Sciatic nerve (tissue), 2 donors: Measurements from ENCODE around the gene MCM5. TPM values are rescaled to one million over a fixed set of nuclear protein-coding genes. Genes with fewer than 3 reads are reported as not detected.
A peak's percentile ranks its signal among the peaks of the same experiment; 100 is the strongest.

Experiments
- ATAC-seq: fragments of 200-7000 bp; cut with Tn5 transposase; one replicate; pipeline ENCODE4 v1.9.1; 2020; ENCODE audit warnings: mild to moderate bottlenecking, moderate library complexity
- DNase-seq: peaks from one replicate; pipeline ENCODE4 v3.0.0-alpha.2; 2020; ENCODE audit warnings: low spot score
- intact Hi-C: fragments of 100-400 bp; cut with DNase I; formaldehyde crosslinking; loops from one replicate; pipeline ENCODE4 v1.14.2; 2022
- total RNA-seq: library from RNA; stranded (reverse); fragmentation: NEBNext Ultra II Directional; extraction: Animal tissue kit (Norgen Biotek cat#: 25700); gene quantifications from one replicate; pipeline ENCODE4 v1.2.1, GENCODE V29; 2021
- donor health status: DM: no; HTN: no; CAD: no.
- donor health status: DM: no; HTN: no; CAD: no.

Gene MCM5
- total RNA-seq, 1 donor from 2014 or later = 23.0 TPM

- intact Hi-C loops = no loop called here
- DNase-seq (no peak), ATAC-seq (no peak)
Observed at GRCh38 chr22:35443790-35444684, 44.1 kb downstream of the MCM5 start.

DNA sequence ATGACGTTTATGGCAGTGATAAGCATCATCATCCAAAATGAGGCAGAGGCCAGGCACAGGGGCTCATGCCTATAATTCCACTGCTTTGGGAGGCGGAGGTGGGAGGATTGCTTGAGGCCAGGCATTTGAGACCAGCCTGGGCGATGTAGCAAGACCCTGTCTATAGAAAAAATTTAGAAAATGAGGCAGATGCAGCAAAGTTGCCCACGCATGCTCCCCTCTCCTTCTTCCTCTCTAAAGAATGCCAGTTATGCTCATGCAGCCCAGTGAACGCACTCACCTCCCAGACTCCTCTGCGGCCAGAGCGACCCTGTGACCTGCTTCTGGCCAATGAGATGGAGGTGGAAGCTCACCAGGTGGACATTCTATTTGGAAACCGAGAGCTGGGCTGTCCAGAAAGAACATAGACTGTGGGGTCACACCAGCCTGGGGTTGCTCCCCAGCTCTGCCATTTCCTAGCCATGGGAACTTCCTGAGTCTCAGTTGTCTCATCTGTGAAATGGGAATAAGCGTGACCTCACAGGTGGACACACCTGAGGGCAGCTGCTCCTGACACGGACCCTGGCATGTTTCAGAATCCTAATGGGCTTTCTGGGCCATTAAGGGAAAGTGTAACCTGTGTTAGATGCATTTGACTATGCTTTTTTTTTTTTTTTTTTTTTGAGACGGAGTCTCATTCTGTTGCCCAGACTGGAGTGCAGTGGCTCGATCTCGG is 44.9 kb downstream of the MCM5 start:
- ATAC-seq (no peak), DNase-seq (no peak)
- intact Hi-C loops = no loop called here

DNA sequence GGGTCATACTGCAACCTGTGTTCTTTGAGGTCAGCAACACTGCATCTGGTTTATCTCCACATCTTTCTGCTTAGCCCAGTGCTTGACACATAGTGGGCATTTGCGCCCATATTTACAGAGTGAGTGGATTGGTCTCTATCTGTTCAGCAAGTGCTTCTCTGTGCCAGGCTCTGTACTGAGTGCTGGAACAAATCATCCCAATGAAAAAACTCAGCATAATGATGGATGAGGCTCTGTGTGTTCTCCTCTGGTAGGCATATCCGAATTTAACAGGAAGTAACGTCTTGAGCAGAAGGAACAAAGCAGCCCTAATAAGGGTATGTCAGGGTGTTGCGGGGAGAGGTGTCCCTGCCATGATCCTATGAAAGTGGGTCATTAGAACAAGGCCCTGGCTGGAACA is 46.0 kb downstream of the MCM5 start:
- intact Hi-C loops = no loop called here
- ATAC-seq (no peak), DNase-seq (no peak)

- ATAC-seq = no peak
- DNase-seq = no peak
- intact Hi-C loops = no loop called here
Observed at GRCh38 chr22:35446365-35446764, 46.4 kb downstream of the MCM5 start.

DNA sequence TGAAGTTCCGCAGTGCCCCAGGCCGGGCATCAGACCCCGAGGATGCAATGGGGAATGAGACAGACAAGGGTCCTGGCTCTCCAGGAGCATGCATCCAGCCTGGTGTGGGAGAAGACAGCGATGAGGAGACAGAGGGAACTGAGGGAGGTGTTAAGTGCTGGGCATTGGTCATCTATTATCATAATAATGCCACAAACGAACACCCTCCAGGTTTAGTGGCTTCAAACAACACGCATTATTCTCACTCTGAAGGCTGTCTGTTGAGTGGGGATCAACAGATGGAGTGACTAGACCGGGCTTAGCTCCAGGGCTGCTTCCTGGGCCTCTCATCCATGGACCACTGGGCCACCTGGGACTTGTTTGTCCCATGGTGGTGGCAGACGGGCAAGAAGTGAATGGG is 48.6 kb downstream of the MCM5 start:
- intact Hi-C loops = no loop called here
- ATAC-seq (no peak), DNase-seq (no peak)

DNA sequence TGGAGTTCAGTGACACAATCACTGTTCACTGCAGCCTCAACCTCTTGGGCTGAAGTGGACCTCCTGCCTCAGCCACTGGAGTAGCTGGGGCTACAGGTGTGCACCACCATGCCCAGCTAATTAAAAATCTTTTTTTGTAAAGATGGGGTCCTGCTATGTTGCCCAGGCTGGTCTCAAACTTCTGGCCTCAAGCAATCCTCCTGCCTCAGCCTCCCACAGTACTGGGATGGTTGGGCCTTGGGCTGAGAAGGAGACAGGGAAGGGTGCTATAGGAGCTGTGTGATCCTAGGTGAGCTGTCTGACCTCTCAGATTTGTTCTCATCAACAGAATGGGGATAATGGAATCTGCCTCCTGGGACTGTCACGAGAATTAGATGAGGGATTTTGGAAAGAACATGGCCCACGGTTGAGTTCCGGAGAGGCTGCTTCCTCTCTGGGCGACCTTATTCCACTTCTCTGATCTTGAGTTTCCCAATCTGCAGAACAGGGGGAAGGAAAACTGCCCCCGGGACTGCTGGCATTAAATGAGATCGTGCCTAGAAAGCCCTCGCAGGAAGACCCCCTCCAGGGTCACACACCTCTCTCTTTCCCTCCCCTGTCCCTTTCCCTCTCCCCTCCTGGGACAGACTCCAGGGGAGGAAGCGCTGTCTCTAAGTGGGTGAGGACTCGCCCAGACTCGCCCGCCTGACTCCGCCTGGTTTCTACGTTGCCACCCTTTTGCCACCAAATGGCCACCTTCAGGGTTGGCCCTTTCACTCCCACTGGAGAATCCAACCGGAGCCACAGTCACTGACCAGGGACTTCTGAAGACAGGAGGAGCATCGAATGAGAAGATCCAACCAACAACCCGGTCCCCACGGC is 50.1 kb downstream of the MCM5 start:
- intact Hi-C loops = no loop called here
- DNase-seq (no peak), ATAC-seq (no peak)

DNA sequence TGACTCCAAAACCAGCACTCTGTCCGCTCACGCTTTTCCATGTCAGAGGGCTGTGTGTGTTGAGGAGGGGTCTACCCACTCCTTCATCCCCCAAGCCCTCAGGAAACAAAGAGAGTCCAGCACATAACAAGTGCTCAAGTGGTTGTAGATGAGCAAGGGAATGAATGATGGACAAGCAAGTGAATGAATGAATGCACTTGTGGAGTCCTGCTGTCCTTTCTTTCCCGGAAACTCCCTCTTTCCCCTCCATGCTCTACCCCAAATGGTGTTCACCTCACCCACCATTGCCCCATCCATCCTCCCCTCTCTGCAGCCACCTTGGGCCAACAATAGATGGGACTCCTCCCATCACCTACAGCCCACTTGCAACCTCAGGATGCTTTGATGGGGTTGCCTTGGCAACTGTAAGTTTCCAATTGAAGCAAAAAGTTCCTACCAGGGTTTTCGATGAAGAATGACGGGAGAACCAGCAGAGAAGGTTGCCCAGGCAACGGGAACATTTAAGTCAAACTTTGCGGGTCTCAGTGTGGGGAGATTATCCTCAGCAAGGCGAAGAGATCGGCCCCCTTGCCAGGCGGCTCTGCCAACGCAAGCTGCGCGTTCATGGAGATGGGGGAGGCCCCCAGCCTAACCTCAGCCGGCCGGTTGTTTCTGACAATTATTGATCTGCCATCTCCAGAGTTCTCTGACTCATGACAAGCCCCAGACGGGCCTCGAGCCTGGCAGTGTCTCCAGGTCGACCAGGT is 51.1 kb downstream of the MCM5 start:
- intact Hi-C loops = no loop called here
- ATAC-seq (no peak), DNase-seq (no peak)

- intact Hi-C loops = no loop called here
- DNase-seq = no peak
- no peak for ATAC-seq
Observed at GRCh38 chr22:35451592-35451991, 51.7 kb downstream of the MCM5 start.

- no peak for ATAC-seq
- intact Hi-C loops = no loop called here
- DNase-seq = no peak
Observed at GRCh38 chr22:35452351-35452781, 52.4 kb downstream of the MCM5 start.

DNA sequence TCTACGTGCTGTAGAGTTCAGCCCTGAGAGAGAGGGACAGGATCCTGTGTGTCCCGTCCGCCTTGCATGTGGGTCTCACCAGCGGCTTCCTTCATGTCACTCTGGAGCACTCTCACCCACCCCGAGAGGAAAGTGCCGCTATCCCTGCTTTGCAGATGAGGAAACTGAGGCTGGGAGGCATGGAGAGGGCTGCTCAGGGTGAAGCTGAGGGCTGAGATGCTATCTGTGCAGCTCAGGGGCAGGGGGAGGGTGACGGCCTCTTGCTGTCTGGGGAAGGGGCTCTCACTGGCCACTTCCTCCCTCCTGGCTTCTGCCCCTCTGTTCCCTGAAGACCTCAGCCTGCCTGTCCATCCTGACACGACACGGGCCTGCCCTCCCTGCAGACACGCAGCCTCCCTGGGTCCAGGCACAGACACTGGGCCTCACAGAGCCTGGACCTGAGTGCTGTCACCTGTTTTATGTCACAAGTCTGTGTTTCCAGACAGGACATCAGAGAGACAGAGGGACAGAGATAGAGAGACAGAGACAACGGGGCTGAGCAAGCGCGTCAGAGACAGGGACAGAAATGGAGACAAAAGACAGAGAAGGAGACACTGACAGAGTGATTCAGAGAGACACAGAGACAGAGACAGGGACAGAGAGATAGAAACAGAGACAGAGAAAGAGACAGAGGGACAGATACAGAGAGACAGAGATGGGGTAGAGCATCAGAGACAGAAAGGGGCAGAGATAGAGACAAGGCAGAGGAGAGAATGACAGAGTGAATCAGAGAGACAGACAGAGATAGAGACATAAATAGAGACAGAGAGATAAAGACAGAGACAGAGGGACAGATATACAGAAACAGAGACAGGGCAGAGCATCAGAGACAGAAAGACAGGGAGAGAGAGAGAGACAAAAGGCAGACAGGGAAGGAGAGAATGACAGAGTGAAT is 53.1 kb downstream of the MCM5 start:
- ATAC-seq = no peak
- DNase-seq = no peak
- intact Hi-C loops = no loop called here

GRCh38 chr22:35454416-35455054 is 54.6 kb downstream of the MCM5 start:
- ATAC-seq = peak; percentile 20
- no peak for DNase-seq
- intact Hi-C loops = no loop called here

DNA sequence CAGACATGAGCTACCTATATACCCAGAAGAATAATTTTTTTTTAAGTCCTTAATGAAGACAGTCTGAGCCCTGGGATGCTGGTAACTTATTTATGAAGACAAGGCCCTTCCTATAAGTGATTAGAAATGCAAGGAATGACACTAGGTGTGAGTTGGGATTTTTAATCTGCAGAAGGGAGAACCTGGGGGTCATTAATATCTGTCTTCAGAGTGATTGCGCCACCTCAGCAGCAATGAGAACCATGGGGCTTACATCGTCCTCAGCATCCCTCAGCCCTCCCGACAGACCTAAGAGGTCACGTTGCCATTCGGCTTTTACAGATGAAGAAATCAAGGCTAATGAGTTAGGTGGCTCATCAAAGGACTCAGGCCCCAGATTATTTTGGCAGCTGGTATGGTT is 55.6 kb downstream of the MCM5 start:
- no peak for ATAC-seq
- intact Hi-C loops = no loop called here
- DNase-seq = no peak

GRCh38 chr22:35456757-35457156 is 56.8 kb downstream of the MCM5 start:
- DNase-seq = no peak
- ATAC-seq = no peak
- intact Hi-C loops = no loop called here

DNA sequence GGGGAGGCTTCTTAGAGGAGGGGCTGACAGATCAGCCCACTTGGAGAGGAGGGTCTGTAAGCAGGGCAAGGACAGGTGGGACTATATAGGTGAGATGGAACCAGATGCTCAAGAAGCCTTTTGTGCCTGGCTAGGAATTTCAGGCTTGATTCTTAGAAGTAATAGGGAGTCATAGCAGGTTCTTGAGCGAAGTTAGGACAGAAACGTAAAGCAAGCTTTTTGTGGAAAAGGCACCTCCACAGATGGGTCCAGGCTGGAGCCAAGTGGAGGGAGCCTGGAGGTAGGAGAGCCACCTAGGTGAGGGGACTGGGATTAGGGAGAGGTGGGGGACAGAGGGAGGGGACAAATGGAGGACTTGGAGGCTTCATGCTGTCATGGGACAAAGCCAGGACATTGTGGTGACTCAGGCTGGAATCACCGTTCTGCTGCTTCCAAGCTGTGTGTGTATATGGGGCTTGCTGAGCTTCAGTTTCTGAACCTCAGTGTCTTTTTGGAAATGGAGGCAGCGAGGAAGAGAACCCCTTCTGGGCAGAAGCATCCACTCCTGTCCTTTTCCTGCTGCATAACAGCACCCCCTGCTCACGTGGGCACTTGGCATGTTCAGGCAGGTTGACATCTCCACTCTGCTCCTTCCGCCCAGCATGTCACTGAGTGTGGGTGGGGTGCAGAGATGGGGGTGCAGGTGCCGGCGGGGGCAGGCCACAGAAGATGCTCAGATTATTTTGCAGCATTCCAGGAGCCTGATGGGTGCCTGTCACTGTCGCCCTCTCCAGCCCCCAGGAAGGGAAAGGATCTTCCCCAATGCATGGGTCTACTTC is 58.0 kb downstream of the MCM5 start:
- ATAC-seq (no peak), DNase-seq (no peak)
- intact Hi-C loops = no loop called here

DNA sequence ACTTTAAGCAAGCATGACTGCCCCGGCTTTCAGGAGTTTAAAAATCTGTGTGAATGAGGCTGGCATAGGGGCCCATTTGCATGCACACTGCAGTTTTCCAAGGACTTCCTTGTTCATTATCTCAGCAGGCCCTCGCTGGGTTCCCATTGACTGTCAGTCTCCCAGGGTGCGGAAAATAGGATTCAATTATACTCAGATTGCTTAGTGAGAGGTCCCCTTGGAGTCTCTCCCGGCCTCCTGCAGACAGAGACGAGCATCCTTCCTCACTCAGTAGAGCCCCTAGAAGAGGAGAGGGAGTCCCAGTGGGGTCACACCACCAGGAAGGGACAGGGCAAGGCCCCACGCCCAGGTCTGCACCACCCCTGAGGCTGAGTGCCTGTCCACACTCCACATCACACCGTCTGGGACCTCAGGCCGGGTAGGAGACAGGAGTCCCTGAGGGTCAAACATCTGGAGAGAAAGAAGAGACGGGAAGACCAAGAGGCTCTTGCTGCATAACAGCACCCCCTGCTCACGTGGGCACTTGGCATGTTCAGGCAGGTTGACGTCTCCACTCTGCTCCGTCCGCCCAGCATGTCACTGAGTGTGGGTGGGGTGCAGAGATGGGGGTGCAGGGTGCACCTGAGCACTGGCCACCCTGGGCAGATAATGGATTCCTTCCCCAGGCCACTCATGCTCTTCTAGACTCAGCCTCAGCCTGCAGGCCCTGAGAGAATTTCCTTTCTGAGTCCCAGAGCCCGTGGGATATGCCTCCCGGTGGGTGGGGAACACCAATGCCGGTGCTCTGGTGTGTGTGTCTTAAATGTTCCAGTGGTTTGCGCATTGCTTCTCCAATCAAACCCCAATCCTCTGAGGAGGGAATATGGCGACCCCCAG is 58.8 kb downstream of the MCM5 start:
- ATAC-seq = no peak
- DNase-seq = no peak
- intact Hi-C loops = no loop called here

GRCh38 chr22:35459423-35459894 is 59.5 kb downstream of the MCM5 start:
- DNase-seq (no peak), ATAC-seq (no peak)
- intact Hi-C loops = no loop called here
